Epithelial cell of alveolus of lung (primary cell): Measurements from ENCODE around the gene CCNL2. TPM values are rescaled to one million over a fixed set of nuclear protein-coding genes. Genes with fewer than 3 reads are reported as not detected.

ENCODE experiments used
- total RNA-seq: library from RNA; depleted of rRNA; stranded (reverse); fragments of >200 nt; gene quantifications from 2 replicates; pipeline ENCODE4 v1.2.1, GENCODE V29; 2015

The CCNL2 gene
- 28.2 and 115 TPM in 2 replicates for total RNA-seq

GRCh38 chr1:1399187-1399871 lies at the start of gene CCNL2:
TSS of gene CCNL2 (minus strand) at chr1:1399335. CDS start at chr1:1399306, 29 bp downstream.

DNA sequence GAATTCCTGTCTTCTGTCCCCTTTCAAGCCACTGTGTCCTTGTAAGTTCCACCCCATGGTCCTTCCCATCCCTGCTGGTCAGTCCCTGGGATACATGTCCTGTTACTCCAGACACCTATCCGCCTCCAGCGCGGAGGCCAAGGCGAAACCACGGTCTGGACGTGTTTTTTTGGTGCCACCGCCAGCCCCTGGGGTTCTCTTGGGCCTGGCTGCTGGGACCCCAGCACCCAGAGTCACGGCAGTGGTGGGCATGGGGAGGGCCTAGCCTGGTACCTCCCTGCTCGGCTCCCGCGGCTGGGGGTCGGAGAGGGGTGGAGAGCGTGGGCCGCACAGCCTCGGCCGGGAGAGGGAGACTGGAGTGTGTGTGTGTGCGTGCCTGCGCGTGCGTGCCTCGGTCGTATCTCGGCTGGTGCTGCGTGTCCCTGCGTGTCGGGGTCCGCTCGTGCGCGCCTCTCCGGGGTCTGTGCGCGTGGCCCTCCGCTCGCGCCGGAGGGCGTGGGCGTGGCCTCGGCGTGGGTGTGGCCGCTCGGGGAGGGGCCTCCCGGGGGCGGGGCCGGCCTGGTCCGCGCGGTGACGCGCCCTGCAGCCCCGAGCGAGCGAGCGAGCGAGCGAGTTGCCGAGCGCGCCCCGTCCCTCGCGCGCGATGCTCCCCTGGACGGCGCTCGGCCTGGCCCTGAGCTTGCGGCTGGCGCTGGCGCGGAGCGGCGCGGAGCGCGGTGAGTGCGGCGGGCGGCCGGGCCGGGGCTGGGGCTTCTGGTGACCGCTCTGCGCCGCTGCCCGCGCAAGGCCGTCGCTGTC lies 36.2 kb upstream of the CCNL2 start, which contains the start of gene VWA1:
VWA1 (plus strand) TSS at position 585 of the 798 bp plus-strand sequence; CDS start at position 644, 59 bp downstream.

GRCh38 chr1:1421147-1421906 lies 22.2 kb upstream of the CCNL2 start, which contains the start of gene ANKRD65:
TSS of gene ANKRD65 (minus strand) at chr1:1421276. CDS start at chr1:1421005, 271 bp downstream.

DNA sequence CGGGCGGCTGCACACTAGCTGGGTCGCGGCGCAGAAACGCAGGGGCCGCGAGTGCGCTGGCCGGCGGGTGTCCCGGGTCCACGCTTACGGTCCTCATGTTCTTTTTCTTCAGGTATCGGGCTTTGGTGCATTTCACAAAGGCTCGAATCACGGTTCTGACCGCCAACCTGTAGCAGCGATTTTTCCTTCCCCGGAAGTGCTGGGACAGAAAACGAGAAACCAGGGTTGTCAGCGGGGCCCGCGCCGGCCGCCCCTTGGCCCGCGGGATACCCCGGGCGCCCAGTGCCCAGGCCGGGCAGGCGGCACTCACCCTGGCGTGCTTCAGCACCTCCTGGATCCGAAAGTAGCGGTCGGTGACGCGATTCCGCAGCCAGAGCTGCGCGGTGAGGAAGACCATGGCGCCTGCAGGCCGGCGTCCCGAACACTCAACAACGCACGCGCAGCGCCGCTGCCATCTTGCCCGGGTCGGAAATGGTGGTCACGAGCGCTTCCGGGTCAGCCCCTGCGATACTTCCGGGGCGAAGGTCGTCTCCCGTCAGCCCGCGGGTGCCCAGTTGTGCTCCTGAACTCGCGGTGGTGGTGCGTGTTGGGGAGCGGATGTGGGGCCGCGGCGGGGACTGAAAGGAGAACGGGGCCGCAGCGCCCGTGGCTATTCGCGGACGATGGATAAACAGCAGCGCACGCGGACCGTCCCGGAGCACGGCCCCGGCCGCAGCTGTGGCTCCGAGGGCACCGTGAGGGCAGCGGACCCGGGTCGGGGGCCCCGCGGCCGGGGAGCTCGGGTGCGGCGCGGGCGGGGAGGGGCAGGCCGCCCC lies 7.9 kb upstream of the CCNL2 start, which contains the start of gene MRPL20:
MRPL20 (minus strand) TSS at position 473 of the 815 bp plus-strand sequence; CDS start at position 397, 76 bp downstream.

GRCh38 chr1:1374929-1375662 lies 24.0 kb downstream of the CCNL2 start, which contains the start of gene AURKAIP1:
TSS of gene AURKAIP1 (minus strand) at chr1:1375207. CDS start at chr1:1374756, 451 bp downstream.

DNA sequence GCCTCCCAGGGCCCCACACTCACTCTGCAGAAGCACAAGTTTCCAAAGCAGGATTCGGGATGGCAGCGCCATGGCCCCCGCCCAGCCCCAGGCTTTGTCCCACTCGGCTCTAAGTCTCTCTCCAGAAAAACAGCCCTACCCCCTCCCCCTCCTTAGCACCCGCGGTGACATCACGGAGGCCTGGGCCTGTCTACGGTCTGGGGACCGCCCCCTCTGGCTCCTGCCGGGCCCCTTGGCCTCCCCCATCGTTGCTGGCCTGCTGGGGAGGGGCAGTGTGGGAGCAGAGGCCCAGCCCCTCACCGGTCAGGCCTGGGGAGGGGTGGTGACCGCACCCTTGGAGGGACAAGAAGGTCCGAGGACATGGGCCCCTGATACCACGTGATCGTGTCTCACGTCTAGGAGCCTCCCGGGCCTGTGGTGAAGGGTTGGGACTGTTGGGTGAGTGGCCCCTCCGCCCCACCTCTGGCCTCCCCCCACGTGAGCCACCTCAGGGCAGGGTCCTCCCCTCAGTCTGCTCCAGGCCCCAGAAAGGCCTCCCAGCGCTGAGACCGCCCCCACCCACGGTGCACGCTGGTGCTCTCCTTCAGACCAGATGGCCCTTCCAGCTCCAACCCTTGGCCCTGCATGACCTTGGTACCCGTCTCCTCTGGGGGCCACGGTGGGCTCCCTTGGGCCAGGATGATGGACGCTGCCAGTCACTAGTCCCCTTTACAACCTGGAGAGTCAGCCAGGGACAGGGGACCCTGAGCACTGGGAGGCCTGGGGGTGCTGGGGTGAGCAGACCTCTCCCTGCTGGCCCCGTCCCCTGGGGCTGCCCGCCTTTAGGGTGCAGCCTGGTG lies 40.5 kb downstream of the CCNL2 start, which contains the start of gene MXRA8:
MXRA8 (minus strand) TSS at position 123 of the 839 bp plus-strand sequence; CDS start at position 72, 51 bp downstream.

DNA sequence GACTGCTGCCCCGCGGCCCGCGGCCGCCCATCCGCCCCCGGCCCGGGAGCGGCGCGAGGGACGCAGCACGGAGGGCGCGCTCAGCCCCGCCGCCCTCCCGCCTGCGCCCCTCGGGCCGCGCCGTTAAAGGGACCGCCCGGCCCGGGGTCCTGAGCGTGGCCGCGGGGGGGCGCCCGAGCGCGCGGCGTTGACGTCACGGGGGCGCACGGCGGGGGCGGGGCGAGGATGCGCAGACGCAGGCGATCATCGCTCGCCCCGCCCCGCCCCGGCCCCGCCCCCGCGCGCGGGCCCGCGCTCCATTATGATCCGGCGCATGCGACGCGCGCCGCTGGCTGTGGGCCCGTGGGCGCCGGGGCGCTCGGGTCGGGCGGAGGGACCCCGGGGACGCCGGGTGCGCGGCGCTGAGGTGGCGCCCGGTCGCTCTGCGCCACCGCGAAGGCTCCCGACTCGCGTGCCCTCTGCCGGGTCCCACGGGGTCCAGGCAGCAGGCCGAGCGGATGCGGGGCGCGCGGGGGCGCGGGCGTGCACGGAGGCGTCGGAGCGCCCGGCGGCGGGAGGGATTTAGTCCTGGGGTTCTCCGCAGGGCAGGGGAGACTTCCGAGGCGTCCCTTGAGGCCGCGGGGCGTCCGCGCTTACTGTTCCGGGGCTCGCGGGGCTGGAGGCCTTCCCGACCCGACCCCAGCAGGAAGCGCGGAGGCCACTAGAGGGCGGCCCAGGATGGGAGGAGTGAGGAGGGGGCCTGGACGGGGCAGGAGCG lies 49.7 kb downstream of the CCNL2 start, which contains the start of gene DVL1:
DVL1 (minus strand) TSS at position 163 of the 757 bp plus-strand sequence. CDS start 353 bp downstream, outside the sequence.

Other genes starting within 250 kb of the CCNL2 start
- not detected in 2 replicates for gene TTLL10, start 225.5 kb downstream of the CCNL2 start, total RNA-seq
- 0.08 and 2.1 TPM in 2 replicates for gene TNFRSF18, start 192.7 kb downstream of the CCNL2 start, total RNA-seq
- gene TNFRSF4, start 185.2 kb downstream of the CCNL2 start, total RNA-seq: 2.3 TPM in 1 of 2 replicates, not detected in the other
- gene SDF4, start 167.3 kb downstream of the CCNL2 start, total RNA-seq: 198 and 213 TPM in 2 replicates
- 31.2 and 33.3 TPM in 2 replicates for gene B3GALT6, start 167.1 kb downstream of the CCNL2 start, total RNA-seq
- 0.88 and 1.0 TPM in 2 replicates for gene C1QTNF12, start 152.6 kb downstream of the CCNL2 start, total RNA-seq
- 54.6 and 59.0 TPM in 2 replicates for gene UBE2J2, start 125.5 kb downstream of the CCNL2 start, total RNA-seq
- 0.13 and 1.9 TPM in 2 replicates for gene SCNN1D, start 118.9 kb downstream of the CCNL2 start, total RNA-seq
- gene ACAP3, start 91.4 kb downstream of the CCNL2 start, total RNA-seq: 18.0 and 42.2 TPM in 2 replicates
- 22.8 and 29.1 TPM in 2 replicates for gene PUSL1, start 90.7 kb downstream of the CCNL2 start, total RNA-seq
- gene INTS11, start 74.7 kb downstream of the CCNL2 start, total RNA-seq: 66.5 and 80.2 TPM in 2 replicates
- gene CPTP, start 74.5 kb downstream of the CCNL2 start, total RNA-seq: 19.5 and 24.6 TPM in 2 replicates
- gene TAS1R3, start 68.1 kb downstream of the CCNL2 start, total RNA-seq: under 0.01 and 0.26 TPM in 2 replicates
- 40.4 and 50.7 TPM in 2 replicates for gene DVL1, start 49.9 kb downstream of the CCNL2 start, total RNA-seq
- gene MXRA8, start 40.8 kb downstream of the CCNL2 start, total RNA-seq: 281 and 666 TPM in 2 replicates
- gene AURKAIP1, start 24.1 kb downstream of the CCNL2 start, total RNA-seq: 119 and 199 TPM in 2 replicates
- 120 and 138 TPM in 2 replicates for gene MRPL20, start 8.0 kb upstream of the CCNL2 start, total RNA-seq
- gene ANKRD65, start 21.9 kb upstream of the CCNL2 start, total RNA-seq: 3.1 and 4.1 TPM in 2 replicates
- gene VWA1, start 36.4 kb upstream of the CCNL2 start, total RNA-seq: 30.5 and 35.1 TPM in 2 replicates
- 0.13 TPM in 1 of 2 replicates, not detected in the other for gene ATAD3C, start 50.4 kb upstream of the CCNL2 start, total RNA-seq
- gene ATAD3B, start 72.4 kb upstream of the CCNL2 start, total RNA-seq: 11.4 and 20.0 TPM in 2 replicates
- gene ATAD3A, start 112.8 kb upstream of the CCNL2 start, total RNA-seq: 15.3 and 45.6 TPM in 2 replicates
- gene TMEM240, start 141.3 kb upstream of the CCNL2 start, total RNA-seq: 4.4 and 10.3 TPM in 2 replicates
- gene SSU72, start 175.5 kb upstream of the CCNL2 start, total RNA-seq: 107 and 127 TPM in 2 replicates
- gene FNDC10, start 200.8 kb upstream of the CCNL2 start, total RNA-seq: 5.6 and 6.3 TPM in 2 replicates
- gene MIB2, start 216.2 kb upstream of the CCNL2 start, total RNA-seq: 21.3 and 43.8 TPM in 2 replicates
- gene MMP23B, start 232.8 kb upstream of the CCNL2 start, total RNA-seq: 9.3 and 90.0 TPM in 2 replicates